RWPE1 (cell line): Measurements from ENCODE around the gene PKMYT1.

Experiments used
- CTCF ChIA-PET: fragments of 350-600 bp; sonication (Branson Sonifier 250); formaldehyde crosslinking; extraction: SDS; loops from one replicate; lab custom pipeline; 2021; lab: Yijun Ruan, JAX
- POLR2A ChIA-PET: fragments of 400-600 bp; formaldehyde crosslinking; extraction: SDS; loops from one replicate; lab custom pipeline; 2020; ENCODE audit warnings: antibody characterized with exemption; ENCODE audit not compliant: low non-redundant PET; lab: Yijun Ruan, JAX
- DNase-seq: peaks from one replicate; pipeline ENCODE4 v3.0.0; 2012; ENCODE audit warnings: low spot score
- H3K27ac ChIP-seq: fragments of 450-650 bp; 2 replicates; pipeline ENCODE4 v1.5.1; 2017
- CTCF ChIP-seq: fragments of 450-650 bp; conservative IDR thresholded peaks from 2 replicates; pipeline ENCODE4 v1.5.1; 2017; ENCODE audit warnings: low read depth, mild to moderate bottlenecking

Gene PKMYT1

GRCh38 chr16:2986623-2987188 lies 6.5 kb upstream of the PKMYT1 start:
- POLR2A ChIA-PET: no interaction called here

GRCh38 chr16:2985893-2986355 lies 5.7 kb upstream of the PKMYT1 start:
- CTCF ChIA-PET: interaction anchor here (0.6 kb wide), 1 partner anchor 23 kb away, joined by 6 read pairs; no protein-coding TSS in a partner anchor
- peak overlapping the region; percentile 21; the same call in 1 of the 2 replicates for H3K27ac ChIP-seq
- no peak for DNase-seq
- no peak for TF ChIP-seq CTCF
- POLR2A ChIA-PET: no interaction called here

More at GRCh38 chr16:2986623-2987188, 6.5 kb upstream of the PKMYT1 start:
- no peak for DNase-seq
- CTCF ChIA-PET: no interaction called here
- no peak for TF ChIP-seq CTCF
- no peak overlapping the region for H3K27ac ChIP-seq

GRCh38 chr16:2985462-2985861 lies 5.2 kb upstream of the PKMYT1 start:
- H3K27ac ChIP-seq: peak overlapping the region; percentile 21; the same call in 1 of the 2 replicates
- ChIA-PET POLR2A (no interaction called here), CTCF (interaction anchor here (0.6 kb wide), 1 partner anchor 22 kb away, joined by 6 read pairs; no protein-coding TSS in a partner anchor)
- TF ChIP-seq CTCF: no peak
- no peak for DNase-seq

- H3K27ac ChIP-seq: peak overlapping the region; percentile 66
- peak; percentile 89 for DNase-seq
- peak; percentile 96 for TF ChIP-seq CTCF
- ChIA-PET CTCF (interaction anchor here (1.1 to 1.8 kb wide), 2 partner anchors 11 to 35 kb away, joined by 3 to 8 read pairs; no protein-coding TSS in a partner anchor), POLR2A (no interaction called here)
Observed at GRCh38 chr16:2983706-2984136, 3.5 kb upstream of the PKMYT1 start.

- no peak for TF ChIP-seq CTCF
- H3K27ac ChIP-seq: peak overlapping the region; percentile 66
- no peak for DNase-seq
- CTCF ChIA-PET: interaction anchor here (0.6 to 1.8 kb wide), 3 partner anchors 10 to 1184 kb away, joined by 3 to 8 read pairs (median 4); no protein-coding TSS in a partner anchor
- POLR2A ChIA-PET: interaction anchor here (0.7 kb wide), 2 partner anchors 40 to 714 kb away, joined by 5 to 6 read pairs; no protein-coding TSS in a partner anchor
Observed at GRCh38 chr16:2982402-2982801, 2.2 kb upstream of the PKMYT1 start.

GRCh38 chr16:2981899-2982250 lies 1.6 kb upstream of the PKMYT1 start:
- peak overlapping the region; percentile 84 for H3K27ac ChIP-seq
- TF ChIP-seq CTCF: no peak
- CTCF ChIA-PET: interaction anchor here (0.6 to 1.0 kb wide), 2 partner anchors 11 to 1185 kb away, joined by 3 read pairs; no protein-coding TSS in a partner anchor
- POLR2A ChIA-PET: no interaction called here
- no peak for DNase-seq
